Right forelimb (tissue), 1 donor: ENCODE data around the gene CLCA2.

Experiments used
- DNase-seq: peaks from one replicate; pipeline ENCODE4 v3.0.0-alpha.2; 2018

The CLCA2 gene

GRCh38 chr1:86423873-86424272, at the start of gene CLCA2:
CLCA2 (plus strand) TSS chr1:86424171; CDS start chr1:86424248, 77 bp downstream.
- DNase-seq: no peak

GRCh38 chr1:86375688-86376087, 48.3 kb upstream of the CLCA2 start:
- DNase-seq: no peak

- DNase-seq: no peak
Measured at GRCh38 chr1:86377341-86377740, 46.6 kb upstream of the CLCA2 start.

- no peak for DNase-seq
Measured at GRCh38 chr1:86378813-86379212, 45.2 kb upstream of the CLCA2 start.

- DNase-seq: no peak
Measured at GRCh38 chr1:86380257-86380861, 43.6 kb upstream of the CLCA2 start.

GRCh38 chr1:86381223-86381622, 42.7 kb upstream of the CLCA2 start:
- DNase-seq: no peak

GRCh38 chr1:86382878-86383277, 41.1 kb upstream of the CLCA2 start:
- DNase-seq: no peak

- no peak for DNase-seq
Measured at GRCh38 chr1:86387916-86388627, 35.9 kb upstream of the CLCA2 start.

GRCh38 chr1:86388777-86389176, 35.2 kb upstream of the CLCA2 start:
- DNase-seq: no peak

- no peak for DNase-seq
Measured at GRCh38 chr1:86389307-86389706, 34.7 kb upstream of the CLCA2 start.

- no peak for DNase-seq
Measured at GRCh38 chr1:86394416-86394815, 29.6 kb upstream of the CLCA2 start.

GRCh38 chr1:86395751-86396497, 28.0 kb upstream of the CLCA2 start, which contains the start of gene ODF2L:
ODF2L (minus strand) TSS chr1:86396323; CDS start chr1:86387027, 9,296 bp downstream.
- peak; percentile 92 for DNase-seq

GRCh38 chr1:86396498-86396890, 27.5 kb upstream of the CLCA2 start:
- DNase-seq: no peak

GRCh38 chr1:86409416-86410021, 14.5 kb upstream of the CLCA2 start:
- DNase-seq: no peak

- no peak for DNase-seq
Measured at GRCh38 chr1:86410879-86411278, 13.1 kb upstream of the CLCA2 start.

- no peak for DNase-seq
Measured at GRCh38 chr1:86416343-86416742, 7.6 kb upstream of the CLCA2 start.

GRCh38 chr1:86419277-86419903, 4.6 kb upstream of the CLCA2 start:
- no peak for DNase-seq

- DNase-seq: no peak
Measured at GRCh38 chr1:86421601-86422280, 2.2 kb upstream of the CLCA2 start.

GRCh38 chr1:86423473-86423872, 498 bp upstream of the CLCA2 start:
- DNase-seq: no peak

- DNase-seq: no peak
Measured at GRCh38 chr1:86429122-86429725, 5.3 kb downstream of the CLCA2 start.

- DNase-seq: no peak
Measured at GRCh38 chr1:86429835-86430234, 5.9 kb downstream of the CLCA2 start.

GRCh38 chr1:86430376-86430775, 6.4 kb downstream of the CLCA2 start:
- DNase-seq: no peak
